GM12801 (cell line): Measurements from ENCODE around the gene UNC5CL.

ENCODE experiments used
- TF ChIP-seq, protein P1 (sequence below): IDR thresholded peaks from one replicate; pipeline ENCODE4 v1.5.1; 2011; ENCODE audit warnings: control low read depth; ENCODE audit not compliant: insufficient read length; ENCODE audit errors: extremely low read depth

UNC5CL gene

DNA sequence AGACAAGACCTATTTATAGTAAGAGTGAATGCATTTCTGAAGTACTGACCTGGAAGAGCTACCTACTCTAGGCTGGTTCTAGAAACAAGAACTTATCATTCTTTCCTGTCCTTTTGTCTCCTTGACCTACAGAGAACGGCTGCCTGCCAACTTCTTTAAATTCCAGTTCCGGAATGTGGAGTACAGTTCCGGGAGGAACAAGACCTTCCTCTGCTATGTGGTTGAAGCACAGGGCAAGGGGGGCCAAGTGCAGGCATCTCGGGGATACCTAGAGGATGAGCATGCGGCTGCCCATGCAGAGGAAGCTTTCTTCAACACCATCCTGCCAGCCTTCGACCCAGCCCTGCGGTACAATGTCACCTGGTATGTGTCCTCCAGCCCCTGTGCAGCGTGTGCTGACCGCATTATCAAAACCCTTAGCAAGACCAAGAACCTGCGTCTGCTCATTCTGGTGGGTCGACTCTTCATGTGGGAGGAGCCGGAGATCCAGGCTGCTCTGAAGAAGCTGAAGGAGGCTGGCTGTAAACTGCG is 22.2 kb upstream of the UNC5CL start:
- TF ChIP-seq, protein P1, sequence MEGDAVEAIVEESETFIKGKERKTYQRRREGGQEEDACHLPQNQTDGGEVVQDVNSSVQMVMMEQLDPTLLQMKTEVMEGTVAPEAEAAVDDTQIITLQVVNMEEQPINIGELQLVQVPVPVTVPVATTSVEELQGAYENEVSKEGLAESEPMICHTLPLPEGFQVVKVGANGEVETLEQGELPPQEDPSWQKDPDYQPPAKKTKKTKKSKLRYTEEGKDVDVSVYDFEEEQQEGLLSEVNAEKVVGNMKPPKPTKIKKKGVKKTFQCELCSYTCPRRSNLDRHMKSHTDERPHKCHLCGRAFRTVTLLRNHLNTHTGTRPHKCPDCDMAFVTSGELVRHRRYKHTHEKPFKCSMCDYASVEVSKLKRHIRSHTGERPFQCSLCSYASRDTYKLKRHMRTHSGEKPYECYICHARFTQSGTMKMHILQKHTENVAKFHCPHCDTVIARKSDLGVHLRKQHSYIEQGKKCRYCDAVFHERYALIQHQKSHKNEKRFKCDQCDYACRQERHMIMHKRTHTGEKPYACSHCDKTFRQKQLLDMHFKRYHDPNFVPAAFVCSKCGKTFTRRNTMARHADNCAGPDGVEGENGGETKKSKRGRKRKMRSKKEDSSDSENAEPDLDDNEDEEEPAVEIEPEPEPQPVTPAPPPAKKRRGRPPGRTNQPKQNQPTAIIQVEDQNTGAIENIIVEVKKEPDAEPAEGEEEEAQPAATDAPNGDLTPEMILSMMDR, result no peak

DNA sequence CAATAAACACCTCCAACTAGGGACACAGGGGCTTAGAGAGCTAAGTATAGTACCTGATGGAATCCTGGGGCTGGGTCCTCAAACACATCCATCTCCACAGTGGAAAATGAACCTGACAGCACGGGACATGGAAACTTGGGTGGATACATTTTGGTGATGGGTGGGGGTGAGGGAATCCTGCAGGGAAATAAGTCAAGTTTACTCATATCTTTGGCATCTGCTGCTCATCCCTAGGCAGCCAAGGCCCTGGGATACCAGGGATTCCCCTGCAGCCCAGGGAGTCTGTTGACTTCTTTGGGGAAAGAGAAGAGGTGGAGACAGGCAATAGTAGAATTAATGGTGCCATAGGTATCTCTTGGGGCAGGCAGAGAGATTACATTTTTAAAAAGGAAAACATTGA is 20.5 kb upstream of the UNC5CL start:
- TF ChIP-seq, protein P1, result no peak

DNA sequence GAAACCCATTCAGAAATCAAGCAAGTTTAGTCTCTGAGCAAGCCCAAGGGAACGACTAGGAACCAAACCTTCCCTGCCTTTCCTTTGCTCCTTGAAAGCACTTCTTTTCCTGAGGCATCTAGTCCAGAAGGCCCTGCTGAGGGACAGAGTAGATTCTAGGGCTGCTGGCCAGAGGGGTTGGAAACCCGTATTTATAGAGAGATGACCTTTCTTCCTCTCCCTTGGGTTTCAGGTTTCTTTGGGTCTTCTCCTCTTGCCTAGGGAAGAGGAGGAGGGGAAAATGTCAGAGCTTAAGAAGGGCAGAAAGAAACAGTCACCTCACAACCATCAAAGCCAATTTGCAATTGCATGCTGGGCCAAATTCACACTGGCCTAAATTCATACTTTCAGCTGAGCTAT is 19.8 kb upstream of the UNC5CL start:
- TF ChIP-seq, protein P1, result no peak

DNA sequence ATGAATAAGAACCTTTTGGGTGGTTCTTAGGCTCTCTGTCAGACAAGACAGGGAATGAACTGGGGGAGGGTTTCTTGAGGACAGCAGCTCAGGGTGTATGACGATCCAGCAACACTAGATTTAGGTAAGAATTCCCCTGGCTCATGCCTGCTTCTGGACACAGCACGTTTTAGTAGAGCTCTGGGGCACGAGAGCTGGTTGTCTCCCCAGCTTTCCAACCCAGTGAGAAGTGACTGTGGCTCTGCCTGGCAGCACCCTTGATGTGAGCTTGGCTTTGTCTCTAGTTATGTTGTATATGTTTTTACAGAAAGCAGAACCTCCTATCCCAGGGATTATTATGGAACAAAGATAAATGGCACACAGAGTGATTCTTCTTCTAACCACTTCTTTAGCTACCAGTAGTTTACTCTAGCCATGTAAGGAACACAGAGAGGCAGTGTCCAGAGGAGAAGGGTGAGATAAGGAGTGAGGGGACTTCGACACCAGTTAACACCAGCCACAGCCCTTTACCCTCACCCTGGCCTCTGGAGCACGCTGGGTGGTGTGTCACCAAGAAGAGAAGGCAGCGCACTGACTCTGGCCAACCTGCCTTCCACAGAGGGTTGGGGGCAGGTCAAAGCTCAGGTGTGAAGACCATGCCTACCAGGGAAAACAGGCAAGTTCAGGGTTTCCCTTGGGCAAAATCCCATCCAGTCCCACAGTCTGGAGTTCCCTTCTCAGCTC is 17.9 kb upstream of the UNC5CL start:
- TF ChIP-seq, protein P1, result no peak

DNA sequence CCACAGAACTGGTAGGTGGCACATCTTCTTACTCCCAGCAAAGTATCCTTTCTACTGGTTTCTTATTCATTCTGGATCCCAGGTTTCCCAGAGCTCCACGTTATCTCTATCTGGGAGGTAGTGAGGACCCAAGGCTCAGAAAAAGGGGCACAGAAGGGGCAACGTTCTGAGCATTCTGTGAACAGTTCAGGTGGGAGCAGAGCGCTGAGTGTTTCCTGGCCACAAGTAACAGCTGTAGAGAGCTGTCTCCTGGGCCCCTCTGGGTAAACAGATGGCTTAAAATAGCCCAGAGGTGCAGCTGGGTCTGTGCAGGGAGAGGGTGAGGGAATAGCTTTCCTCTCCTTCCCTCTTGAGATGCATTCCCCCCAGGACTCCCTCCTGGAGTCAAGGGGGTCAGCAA is 16.1 kb upstream of the UNC5CL start:
- TF ChIP-seq, protein P1, result no peak

DNA sequence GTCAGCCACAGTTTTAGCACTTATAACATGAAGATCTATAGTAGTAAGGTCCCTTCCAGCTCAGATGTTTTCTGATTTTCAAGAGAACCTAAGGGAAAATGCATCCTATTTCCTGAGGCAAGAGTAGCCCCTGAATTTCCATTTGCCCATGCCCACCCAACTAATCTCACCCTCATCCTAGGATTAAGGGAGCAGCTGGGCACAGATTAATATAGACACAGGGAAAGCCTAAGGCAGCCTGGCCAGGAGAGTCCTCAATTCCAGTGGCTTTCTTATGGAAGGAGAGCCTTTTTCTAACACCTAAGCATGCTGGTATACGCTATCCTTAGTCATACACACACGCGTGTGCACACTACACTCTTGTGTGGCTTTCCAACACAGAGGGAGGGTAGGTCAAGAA is 15.5 kb upstream of the UNC5CL start:
- TF ChIP-seq, protein P1, result no peak

DNA sequence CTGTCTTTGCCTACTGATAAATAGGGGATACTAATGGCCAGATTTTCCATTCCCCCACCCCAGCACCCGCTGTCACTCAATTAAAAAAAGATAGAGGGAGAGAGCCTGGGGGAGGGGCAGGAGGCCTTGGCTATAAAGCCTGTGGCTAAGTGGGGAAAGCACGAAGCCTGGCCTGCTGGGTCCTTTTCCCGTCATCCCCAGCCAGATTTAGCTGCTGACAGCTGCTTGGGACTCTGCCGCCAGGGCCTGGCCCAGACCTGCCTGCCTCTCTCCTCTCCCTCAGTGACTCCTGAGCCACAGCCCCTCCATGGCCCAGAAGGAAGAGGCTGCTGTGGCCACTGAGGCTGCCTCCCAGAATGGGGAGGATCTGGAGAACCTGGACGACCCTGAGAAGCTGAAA is 14.0 kb upstream of the UNC5CL start, which contains the start of gene APOBEC2:
Gene APOBEC2 (plus strand): TSS at position 162 of the 400 bp plus-strand sequence. CDS start 146 bp downstream, at position 308.
- TF ChIP-seq, protein P1, result no peak
